HCT116 (cell line): Measurements from ENCODE around the gene VASN. TPM values are rescaled to one million over a fixed set of nuclear protein-coding genes. Genes with fewer than 3 reads are reported as not detected.

Experiments
- ATAC-seq: fragments of 200-7000 bp; cut with Tn5 transposase; 2 replicates; pipeline ENCODE4 v1.9.1; 2020; ENCODE audit warnings: mild to moderate bottlenecking, moderate library complexity
- BruUV-seq: library from RNA; stranded (reverse); fragments of 400-500 nt; replicated peaks from 2 replicates; lab custom pipeline; 2021; lab: Mats Ljungman, UMichigan
- CTCF ChIA-PET: fragments of 300-600 bp; sonication (Branson Sonifier 250); formaldehyde crosslinking; loops from one replicate; lab custom pipeline; 2021; ENCODE audit warnings: antibody characterized with exemption; lab: Charles Lee
- POLR2A ChIA-PET: fragments of 300-600, 350-600 bp; sonication (Branson Sonifier 250); formaldehyde crosslinking; loops from one replicate; lab custom pipeline; 2021; ENCODE audit warnings: antibody characterized with exemption; lab: Charles Lee
- RAD21 ChIA-PET, 2 experiments: fragments of 300-600 bp; sonication (Branson Sonifier 250); formaldehyde crosslinking; loops; one replicate each; lab custom pipeline; 2023; ENCODE audit warnings: low total read pairs in 2 of 2; ENCODE audit not compliant: uncharacterized antibody in 2 of 2, unreplicated experiment in 2 of 2, low non-redundant PET in 1 of 2; lab: Charles Lee
- DNase-seq: peaks from one replicate; pipeline ENCODE4 v3.0.0-alpha.2; 2010; ENCODE audit warnings: low read depth, low spot score
- H2AFZ ChIP-seq: fragments of 200-600 bp; shearing (Covaris generic), sonication (generic); 2 replicates; pipeline ENCODE4 v1.6.1; 2017; ENCODE audit warnings: low read depth, mixed run types, mixed read lengths, antibody characterized with exemption, low read length; ENCODE audit not compliant: poor library complexity, severe bottlenecking
- H3K27ac ChIP-seq: 2 replicates; pipeline ENCODE4 v1.5.1; 2012; ENCODE audit warnings: low read depth, low read length
- H3K27me3 ChIP-seq: fragments of 200-600 bp; sonication (generic); 2 replicates; pipeline ENCODE4 v1.6.1; 2016; ENCODE audit warnings: mixed run types, low read length, mixed read lengths; ENCODE audit not compliant: insufficient read depth
- H3K36me3 ChIP-seq, 2 experiments: fragments of 200-500 bp in 1 of 2; fragments of 200-600 bp in 1 of 2; sonication (Bioruptor generic) in 1 of 2; sonication (generic) in 1 of 2; 2 replicates each; pipeline versions ENCODE4 v1.5.1 to v1.6.1; 2014 to 2016; ENCODE audit warnings: low read length in 2 of 2, inconsistent platforms in 1 of 2, mixed read lengths in 1 of 2, mixed run types in 1 of 2; ENCODE audit not compliant: insufficient read depth in 2 of 2, control insufficient read depth in 1 of 2
- H3K4me1 ChIP-seq, 2 experiments: fragments of 200-600 bp in 1 of 2; sonication (generic) in 1 of 2; 2 replicates each; pipeline versions ENCODE4 v1.5.1 to v1.6.1; 2012 to 2017; ENCODE audit warnings: low read length in 2 of 2, inconsistent platforms in 1 of 2, mild to moderate bottlenecking in 1 of 2, mixed read lengths in 1 of 2, mixed run types in 1 of 2, moderate library complexity in 1 of 2; ENCODE audit not compliant: insufficient read depth in 2 of 2, control insufficient read depth in 1 of 2
- H3K4me2 ChIP-seq: fragments of 200-600 bp; sonication (generic); 2 replicates; pipeline ENCODE4 v1.6.1; 2017; ENCODE audit warnings: mixed run types, low read length, mixed read lengths
- H3K4me3 ChIP-seq, 2 experiments: fragments of 200-600 bp in 1 of 2; sonication (generic) in 1 of 2; replicated peaks in 1 of 2; 2 replicates each; pipeline ENCODE4 v1.5.1; 2011 to 2016; ENCODE audit warnings: low read length in 2 of 2, control low read depth in 1 of 2, low read depth in 1 of 2, mild to moderate bottlenecking in 1 of 2, mixed read lengths in 1 of 2, mixed run types in 1 of 2
- H3K79me2 ChIP-seq: fragments of 200-600 bp; sonication (generic); 2 replicates; pipeline ENCODE4 v1.6.1; 2017; ENCODE audit warnings: mild to moderate bottlenecking, mixed run types, low read length, moderate library complexity, mixed read lengths; ENCODE audit not compliant: insufficient read depth
- H3K9ac ChIP-seq: fragments of 200-600 bp; sonication (generic); 2 replicates; pipeline ENCODE4 v1.6.1; 2016; ENCODE audit warnings: low read length, mixed read lengths
- H3K9me2 ChIP-seq: fragments of 200-600 bp; sonication (generic), shearing (Covaris generic); 2 replicates; pipeline ENCODE4 v1.6.1; 2017; ENCODE audit warnings: mixed run types, mild to moderate bottlenecking, moderate library complexity; ENCODE audit not compliant: insufficient read depth
- H3K9me3 ChIP-seq, 2 experiments: fragments of 200-500 bp in 1 of 2; fragments of 200-600 bp in 1 of 2; sonication (Bioruptor generic) in 1 of 2; sonication (generic) in 1 of 2; 2 replicates each; pipeline ENCODE4 v1.6.1; 2014 to 2017; ENCODE audit warnings: low read length in 2 of 2, mixed read lengths in 2 of 2, inconsistent platforms in 1 of 2, low read depth in 1 of 2, mild to moderate bottlenecking in 1 of 2, mixed run types in 1 of 2, moderate library complexity in 1 of 2; ENCODE audit not compliant: control insufficient read depth in 1 of 2, insufficient read depth in 1 of 2
- H4K20me1 ChIP-seq: fragments of 200-600 bp; sonication (generic), shearing (Covaris generic); 2 replicates; pipeline ENCODE4 v1.6.1; 2017; ENCODE audit warnings: mixed run types, mild to moderate bottlenecking, moderate library complexity; ENCODE audit not compliant: insufficient read depth
- EGR1 ChIP-seq: IDR thresholded peaks from 2 replicates; pipeline ENCODE4 v1.6.1; 2012; ENCODE audit warnings: low read depth
- EZH2 ChIP-seq: fragments of 200-600 bp; sonication (generic); IDR thresholded peaks from 2 replicates; pipeline ENCODE4 v1.6.1; 2017; ENCODE audit warnings: antibody characterized with exemption, mixed run types
- EZH2phosphoT487 ChIP-seq: fragments of 200-600 bp; IDR thresholded peaks from 2 replicates; pipeline ENCODE4 v1.6.1; 2018; ENCODE audit warnings: antibody characterized with exemption, borderline replicate concordance
- POLR2A ChIP-seq: IDR thresholded peaks from 2 replicates; pipeline ENCODE4 v1.7.0; 2011; ENCODE audit warnings: borderline replicate concordance; ENCODE audit not compliant: insufficient read depth, insufficient read length; ENCODE audit errors: extremely low read depth
- POLR2AphosphoS5 ChIP-seq: IDR thresholded peaks from 2 replicates; pipeline ENCODE4 v1.6.1; 2011; ENCODE audit warnings: mild to moderate bottlenecking, low read depth, low read length, moderate library complexity
- SIN3A ChIP-seq: IDR thresholded peaks from 2 replicates; pipeline ENCODE4 v1.6.1; 2012; ENCODE audit warnings: low read depth
- TCF7L2 ChIP-seq: IDR thresholded peaks from 2 replicates; pipeline ENCODE4 v1.7.0; 2011; ENCODE audit warnings: borderline replicate concordance, inconsistent platforms; ENCODE audit not compliant: insufficient read depth, insufficient read length; ENCODE audit errors: extremely low read depth
- YY1 ChIP-seq: IDR thresholded peaks from 2 replicates; pipeline ENCODE4 v1.6.1; 2011; ENCODE audit warnings: low read length, low read depth, moderate library complexity, mild to moderate bottlenecking; ENCODE audit not compliant: insufficient replicate concordance; ENCODE audit errors: extremely low read depth
- intact Hi-C: fragments of 100-400 bp; cut with micrococcal nuclease; formaldehyde crosslinking; loops from 2 replicates; pipeline ENCODE4 v1.10.0; 2022
- total RNA-seq: library from RNA; stranded (reverse); gene quantifications from one replicate; pipeline ENCODE4 v1.2.1, GENCODE V29; 2021; ENCODE audit not compliant: unreplicated experiment
- TF ChIP-seq, protein P1 (sequence below): IDR thresholded peaks from 2 replicates; pipeline ENCODE4 v1.6.1; 2011; ENCODE audit warnings: mild to moderate bottlenecking, low read length, moderate library complexity; ENCODE audit not compliant: insufficient replicate concordance; ENCODE audit errors: extremely low read depth
- TF ChIP-seq, protein P2 (sequence below), 3 experiments: fragments of 200-600 bp in 1 of 3; sonication (generic) in 1 of 3; IDR thresholded peaks in 2 of 3; conservative IDR thresholded peaks in 1 of 3; 2 replicates each; pipeline ENCODE4 v1.5.1; 2012 to 2017; ENCODE audit warnings: low read depth in 2 of 3, low read length in 2 of 3, antibody characterized with exemption in 1 of 3, borderline replicate concordance in 1 of 3, control low read depth in 1 of 3, mild to moderate bottlenecking in 1 of 3, mixed read lengths in 1 of 3, mixed run types in 1 of 3, moderate library complexity in 1 of 3; ENCODE audit not compliant: insufficient read depth in 1 of 3

The VASN gene
- total RNA-seq, 1 experiment from 2014 or later, result 6.3 TPM

DNA sequence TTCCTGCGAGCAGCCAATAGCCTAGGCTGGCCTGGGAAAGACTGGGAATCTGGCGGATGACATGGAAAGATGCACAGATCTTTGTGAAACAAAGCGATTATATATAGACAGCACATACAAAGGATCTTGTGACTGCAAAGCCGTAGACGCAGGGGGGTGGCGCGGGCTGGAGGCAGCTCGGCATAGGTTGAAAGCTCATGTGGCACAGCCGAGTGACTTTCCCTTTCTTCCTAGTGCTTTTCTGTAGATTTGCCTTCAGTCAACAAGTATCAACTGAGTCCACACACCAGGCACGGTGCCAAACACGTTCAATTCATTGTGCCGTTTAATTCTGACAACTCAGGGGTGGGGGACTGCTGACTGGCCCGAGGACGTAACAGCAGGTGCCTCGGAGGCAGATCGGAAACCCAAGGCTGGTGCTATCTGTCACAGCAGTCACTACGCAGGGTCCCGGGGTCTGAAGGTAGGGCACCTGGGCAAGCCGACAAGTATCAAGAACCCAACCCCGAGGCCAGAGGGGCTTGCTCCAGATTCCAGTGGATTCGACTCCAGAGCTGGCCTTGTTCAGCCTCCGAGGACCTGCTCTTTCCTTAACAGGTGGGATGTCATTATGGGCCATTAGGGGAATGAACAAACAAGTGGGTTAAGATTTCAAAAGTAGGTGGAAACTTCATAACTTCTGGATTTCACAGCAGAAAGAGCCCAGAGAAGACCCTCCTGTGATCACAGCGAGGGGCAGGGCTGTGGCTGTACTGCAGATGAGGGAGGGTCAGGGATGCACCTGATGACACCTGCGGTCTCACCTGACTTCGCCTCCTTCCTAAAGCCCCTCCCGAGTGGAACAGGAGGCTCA, 26.4 kb upstream of the VASN start:
- Histone ChIP-seq H3K4me1 (peaks cover 4 to 9% of the 10 kb centered on the region in 2 experiments; a peak in 3 of 4 replicates), H3K9me2 (no peaks in the 10 kb centered on the region), H3K9ac (no peak overlapping the region), H3K27ac (no peak overlapping the region), H4K20me1 (peaks cover 9% of the 10 kb centered on the region; the same call in 1 of the 2 replicates), H3K4me3 (no peak overlapping the region), H3K27me3 (no peaks in the 10 kb centered on the region), H2AFZ (no peak overlapping the region), H3K4me2 (no peak overlapping the region), H3K36me3 (peaks cover 2 to 15% of the 10 kb centered on the region in 2 experiments; a peak in 2 of 4 replicates), H3K79me2 (peaks cover 100% of the 10 kb centered on the region), H3K9me3 (no peaks in the 10 kb centered on the region)
- RAD21 ChIA-PET, result no interaction called here
- ATAC-seq (peak; percentile 5; the same call in 1 of the 2 replicates), DNase-seq (no peak)
- intact Hi-C loops, result no loop called here
- POLR2A ChIA-PET, result no interaction called here
- CTCF ChIA-PET, result no interaction called here
- BruUV-seq, result no TSS peak
- TF ChIP-seq EZH2phosphoT487 (no peak), EGR1 (no peak), POLR2AphosphoS5 (no peak), SIN3A (no peak), TCF7L2 (no peak), YY1 (no peak), EZH2 (no peak), POLR2A (no peak)
- TF ChIP-seq, protein P1, sequence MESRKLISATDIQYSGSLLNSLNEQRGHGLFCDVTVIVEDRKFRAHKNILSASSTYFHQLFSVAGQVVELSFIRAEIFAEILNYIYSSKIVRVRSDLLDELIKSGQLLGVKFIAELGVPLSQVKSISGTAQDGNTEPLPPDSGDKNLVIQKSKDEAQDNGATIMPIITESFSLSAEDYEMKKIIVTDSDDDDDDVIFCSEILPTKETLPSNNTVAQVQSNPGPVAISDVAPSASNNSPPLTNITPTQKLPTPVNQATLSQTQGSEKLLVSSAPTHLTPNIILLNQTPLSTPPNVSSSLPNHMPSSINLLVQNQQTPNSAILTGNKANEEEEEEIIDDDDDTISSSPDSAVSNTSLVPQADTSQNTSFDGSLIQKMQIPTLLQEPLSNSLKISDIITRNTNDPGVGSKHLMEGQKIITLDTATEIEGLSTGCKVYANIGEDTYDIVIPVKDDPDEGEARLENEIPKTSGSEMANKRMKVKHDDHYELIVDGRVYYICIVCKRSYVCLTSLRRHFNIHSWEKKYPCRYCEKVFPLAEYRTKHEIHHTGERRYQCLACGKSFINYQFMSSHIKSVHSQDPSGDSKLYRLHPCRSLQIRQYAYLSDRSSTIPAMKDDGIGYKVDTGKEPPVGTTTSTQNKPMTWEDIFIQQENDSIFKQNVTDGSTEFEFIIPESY, result no peak
- TF ChIP-seq, protein P2, sequence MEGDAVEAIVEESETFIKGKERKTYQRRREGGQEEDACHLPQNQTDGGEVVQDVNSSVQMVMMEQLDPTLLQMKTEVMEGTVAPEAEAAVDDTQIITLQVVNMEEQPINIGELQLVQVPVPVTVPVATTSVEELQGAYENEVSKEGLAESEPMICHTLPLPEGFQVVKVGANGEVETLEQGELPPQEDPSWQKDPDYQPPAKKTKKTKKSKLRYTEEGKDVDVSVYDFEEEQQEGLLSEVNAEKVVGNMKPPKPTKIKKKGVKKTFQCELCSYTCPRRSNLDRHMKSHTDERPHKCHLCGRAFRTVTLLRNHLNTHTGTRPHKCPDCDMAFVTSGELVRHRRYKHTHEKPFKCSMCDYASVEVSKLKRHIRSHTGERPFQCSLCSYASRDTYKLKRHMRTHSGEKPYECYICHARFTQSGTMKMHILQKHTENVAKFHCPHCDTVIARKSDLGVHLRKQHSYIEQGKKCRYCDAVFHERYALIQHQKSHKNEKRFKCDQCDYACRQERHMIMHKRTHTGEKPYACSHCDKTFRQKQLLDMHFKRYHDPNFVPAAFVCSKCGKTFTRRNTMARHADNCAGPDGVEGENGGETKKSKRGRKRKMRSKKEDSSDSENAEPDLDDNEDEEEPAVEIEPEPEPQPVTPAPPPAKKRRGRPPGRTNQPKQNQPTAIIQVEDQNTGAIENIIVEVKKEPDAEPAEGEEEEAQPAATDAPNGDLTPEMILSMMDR (IDR thresholded peaks at IDR 0.05 in 2 of 3, conservative IDR thresholded peaks at IDR 0.05 in 1 of 3; ENCODE audit: borderline replicate concordance in 1 of 3, insufficient read depth in 1 of 3, low read depth in 2 of 3, low read length in 2 of 3), result no peak
